Astrocyte of the cerebellum (primary cell): ENCODE results near the gene RBM44.
A peak's percentile ranks its signal among the peaks of the same experiment; 100 is the strongest.
"Not testable (repeated sequence)": the region's sequence is repeated elsewhere in the genome, so short reads cannot be mapped to it uniquely, and the experiment has no call there.

ENCODE experiments used
- DNase-seq: peaks from one replicate; pipeline ENCODE4 v3.0.0-alpha.2; 2011; ENCODE audit warnings: low read depth
- H3K4me3 ChIP-seq: 2 replicates; pipeline ENCODE4 v1.5.1; 2011; ENCODE audit warnings: mild to moderate bottlenecking, low read depth, low read length, moderate library complexity
- CTCF ChIP-seq: IDR thresholded peaks from 2 replicates; pipeline ENCODE4 v1.5.1; 2012; ENCODE audit warnings: low read length, low read depth, moderate library complexity, mild to moderate bottlenecking; ENCODE audit errors: missing control alignments
- in situ Hi-C: cut with HindIII; loops from 2 replicates; pipeline ENCODE4 v1.10.0; 2017; ENCODE audit warnings: low sequenced_read_pairs

RBM44 gene

GRCh38 chr2:237779521-237779920 lies 19.1 kb upstream of the RBM44 start:
- in situ Hi-C loops = no loop called here
- no peak for DNase-seq
- no peak for TF ChIP-seq CTCF
- H3K4me3 ChIP-seq = no peak overlapping the region

- no peak for TF ChIP-seq CTCF
- no peak for DNase-seq
- H3K4me3 ChIP-seq = no peak overlapping the region
- in situ Hi-C loops = no loop called here
Measured at GRCh38 chr2:237782181-237782580, 16.4 kb upstream of the RBM44 start.

- in situ Hi-C loops, H3K4me3 ChIP-seq, DNase-seq: not testable (repeated sequence)
Measured at GRCh38 chr2:237783678-237784077, 14.9 kb upstream of the RBM44 start.

- no peak for TF ChIP-seq CTCF
- no peak overlapping the region for H3K4me3 ChIP-seq
Measured at GRCh38 chr2:237786936-237787335, 11.6 kb upstream of the RBM44 start.

GRCh38 chr2:237790353-237790752 lies 8.2 kb upstream of the RBM44 start:
- no peak for DNase-seq
- no peak for TF ChIP-seq CTCF
- no peak overlapping the region for H3K4me3 ChIP-seq
- in situ Hi-C loops = no loop called here

More at GRCh38 chr2:237786936-237787335, 11.6 kb upstream of the RBM44 start:
- in situ Hi-C loops = no loop called here
- no peak for DNase-seq

- in situ Hi-C loops = no loop called here
- no peak overlapping the region for H3K4me3 ChIP-seq
- no peak for DNase-seq
- TF ChIP-seq CTCF = peak; percentile 23
Measured at GRCh38 chr2:237791977-237792727, 6.4 kb upstream of the RBM44 start.

- no peak overlapping the region for H3K4me3 ChIP-seq
- in situ Hi-C loops = no loop called here
- TF ChIP-seq CTCF = no peak
- DNase-seq = no peak
Measured at GRCh38 chr2:237797253-237797652, 1.3 kb upstream of the RBM44 start.
